K562 (cell line): ENCODE data around the gene JPT2. TPM values are rescaled to one million over a fixed set of nuclear protein-coding genes. Genes with fewer than 3 reads are reported as not detected.

Source experiments
- ATAC-seq: fragments of 200-7000 bp; cut with Tn5 transposase; 3 replicates; pipeline ENCODE4 v1.9.1; 2020; ENCODE audit warnings: moderate library complexity
- BruUV-seq: library from RNA; stranded (reverse); fragments of 400-500 nt; replicated peaks from 2 replicates; lab custom pipeline; 2021; lab: Mats Ljungman, UMichigan
- CTCF ChIA-PET: fragments of 300-600 bp; formaldehyde crosslinking; extraction: SDS; loops from one replicate; lab custom pipeline; 2021; ENCODE audit warnings: low intra/inter-chr PET ratio; lab: Yijun Ruan, JAX
- POLR2A ChIA-PET: fragments of 300-600, 350-650 bp; sonication (Branson Sonifier 250); formaldehyde crosslinking; extraction: SDS; loops from one replicate; lab custom pipeline; 2021; ENCODE audit warnings: antibody characterized with exemption, inconsistent platforms; lab: Yijun Ruan, JAX
- DNase-seq, 4 experiments: peaks; one replicate each; pipeline versions ENCODE4 v3.0.0 to v3.0.0-alpha.2; 2011 to 2018; ENCODE audit warnings: low spot score in 3 of 4, mixed read lengths in 3 of 4; ENCODE audit errors: extremely low read depth in 1 of 4
- FAIRE-seq: peaks from 2 replicates; lab custom pipeline; 2011; peaks lifted over from hg19 to GRCh38; lab: Jason Lieb, UNC
- H2AFZ ChIP-seq: 2 replicates; pipeline ENCODE4 v1.6.0; 2011; ENCODE audit warnings: low read depth, low read length, control low read depth, inconsistent platforms
- H3K27ac ChIP-seq: fragments of 200-600 bp; 3 replicates; pipeline ENCODE4 v1.8.0; 2011; ENCODE audit warnings: low read depth, mild to moderate bottlenecking, control low read depth, inconsistent platforms, low read length, moderate library complexity, mixed read lengths; ENCODE audit errors: extremely low read depth
- H3K27me3 ChIP-seq, 2 experiments: fragments of 300-600 bp in 1 of 2; 2 replicates in 1 of 2; 3 replicates in 1 of 2; pipeline versions ENCODE4 v1.6.0 to v1.8.0; 2011; ENCODE audit warnings: inconsistent platforms in 2 of 2, low read length in 2 of 2, mild to moderate bottlenecking in 1 of 2, mixed read lengths in 1 of 2, moderate library complexity in 1 of 2; ENCODE audit not compliant: control insufficient read depth in 2 of 2, insufficient read depth in 2 of 2
- H3K36me3 ChIP-seq: fragments of 300-600 bp; 3 replicates; pipeline ENCODE4 v1.8.0; 2011; ENCODE audit warnings: mild to moderate bottlenecking, low read length, inconsistent platforms; ENCODE audit not compliant: control insufficient read depth, insufficient read depth
- H3K4me1 ChIP-seq, 2 experiments: fragments of 200-600 bp in 1 of 2; replicated peaks in 1 of 2; 2 replicates in 1 of 2; 3 replicates in 1 of 2; pipeline versions ENCODE4 v1.5.1 to v1.8.0; 2011; ENCODE audit warnings: inconsistent platforms in 2 of 2, low read length in 2 of 2, mild to moderate bottlenecking in 1 of 2, mixed read lengths in 1 of 2, moderate library complexity in 1 of 2; ENCODE audit not compliant: control insufficient read depth in 2 of 2, insufficient read depth in 2 of 2
- H3K4me2 ChIP-seq: 2 replicates; pipeline ENCODE4 v1.6.1; 2011; ENCODE audit warnings: low read length, control low read depth, inconsistent platforms, mixed read lengths; ENCODE audit not compliant: insufficient read depth
- H3K4me3 ChIP-seq: fragments of 200-600 bp; sonication (generic), shearing (Covaris generic); 2 replicates; pipeline ENCODE4 v1.5.1; 2016; ENCODE audit warnings: control low read depth, inconsistent platforms
- H3K79me2 ChIP-seq: fragments of 200-600 bp; 3 replicates; pipeline ENCODE4 v1.8.0; 2011; ENCODE audit warnings: low read length, inconsistent platforms; ENCODE audit not compliant: control insufficient read depth, insufficient read depth
- H3K9ac ChIP-seq, 2 experiments: 2 replicates each; pipeline versions ENCODE4 v1.6.0 to v1.6.1; 2011; ENCODE audit warnings: low read depth in 2 of 2, low read length in 2 of 2, control low read depth in 1 of 2, inconsistent platforms in 1 of 2, mild to moderate bottlenecking in 1 of 2, mixed read lengths in 1 of 2; ENCODE audit not compliant: insufficient read depth in 1 of 2
- H3K9me1 ChIP-seq: one replicate; pipeline ENCODE4 v1.6.0; 2011; ENCODE audit warnings: inconsistent platforms, mild to moderate bottlenecking, low read length, moderate library complexity; ENCODE audit not compliant: control insufficient read depth, insufficient read depth
- H3K9me3 ChIP-seq: replicated peaks from 2 replicates; pipeline ENCODE4 v1.5.1; 2011; ENCODE audit warnings: low read depth, low read length, inconsistent platforms; ENCODE audit not compliant: control insufficient read depth, insufficient read depth
- H4K20me1 ChIP-seq: replicated peaks from 2 replicates; pipeline ENCODE4 v1.6.1; 2011; ENCODE audit warnings: low read length, inconsistent platforms, mixed read lengths; ENCODE audit not compliant: control insufficient read depth, insufficient read depth
- E2F8 ChIP-seq: fragments of 450-650 bp; IDR thresholded peaks from 2 replicates; pipeline ENCODE4 v1.7.1; 2018; ENCODE audit warnings: mild to moderate bottlenecking, low read depth; ENCODE audit not compliant: partially characterized antibody
- POLR2AphosphoS5 ChIP-seq: IDR thresholded peaks from 2 replicates; pipeline ENCODE4 v1.6.1; 2011; ENCODE audit warnings: mild to moderate bottlenecking, low read depth, low read length, moderate library complexity; ENCODE audit not compliant: control insufficient read depth, insufficient read depth
- RBM22 ChIP-seq: fragments of 200-400 bp; formaldehyde crosslinking; IDR thresholded peaks from 2 replicates; pipeline ENCODE4 v1.6.1; 2018; ENCODE audit warnings: low read length, low read depth; ENCODE audit not compliant: poor library complexity, severe bottlenecking
- SUPT5H ChIP-seq: fragments of 450-650 bp; IDR thresholded peaks from 2 replicates; pipeline ENCODE4 v1.6.1; 2016
- WGBS: fragments of 100-300 bp; shearing (Covaris generic); methylation state at CpG from one replicate; pipeline ENCODE4 v1.1.6; 2016; ENCODE audit warnings: low coverage, mixed read lengths; ENCODE audit not compliant: insufficient coverage; ENCODE audit errors: missing lambda C conversion rate; 5-methylcytosine and 5-hydroxymethylcytosine counted together
- in situ Hi-C: fragments of 300-500 bp; cut with MboI; formaldehyde crosslinking; loops from 4 replicates; pipeline ENCODE4 v1.15.0; 2018; ENCODE audit warnings: inconsistent platforms, mixed read lengths
- intact Hi-C: fragments of 100-400 bp; cut with micrococcal nuclease; formaldehyde crosslinking; loops from 2 replicates; pipeline ENCODE4 v1.14.2; 2022
- polyA plus RNA-seq, 8 experiments: library from polyadenylated mRNA; depleted of rRNA in 4 of 8; stranded (reverse) in 5 of 8; unstranded in 3 of 8; fragments of >200 nt; fragmentation: Nextera tagmentation in 2 of 8; fragmentation: Illumina TruSeq in 1 of 8; extraction: Ambion mirVana in 2 of 8; extraction: Trizol in 1 of 8; gene quantifications; 2 replicates each; pipeline versions ENCODE4 v1.2.1 to v1.2.3, GENCODE V29; 2011 to 2014; ENCODE audit warnings: inconsistent platforms in 1 of 8, missing spikeins in 1 of 8
- total RNA-seq, 7 experiments: library from RNA; depleted of rRNA in 6 of 7; stranded (reverse); fragments of >200 nt in 6 of 7; fragmentation: Illumina TruSeq in 2 of 7; extraction: Trizol in 2 of 7; gene quantifications; 2 replicates each; pipeline versions ENCODE4 v1.2.1 to v1.2.3, GENCODE V29; 2011 to 2021; ENCODE audit warnings: low replicate concordance in 1 of 7

Gene JPT2
- total and polyA plus RNA-seq, 9 of the 15 experiments (the other 6 are each of a cell fraction or from before 2014, with no cell fraction given) = 25.5 to 133 (median 106) TPM

GRCh38 chr16:1657841-1658240 is 20.2 kb upstream of the JPT2 start:
- Histone ChIP-seq H3K27ac (no peak overlapping the region), H4K20me1 (0 out of 2 replicates have a peak, but pooled peaks cover 3% of the 10 kb centered on the region), H3K79me2 (no peaks in the 10 kb centered on the region; the same call in 2 of the 3 replicates), H3K4me3 (no peak overlapping the region), H3K27me3 (no peaks in the 10 kb centered on the region), H3K36me3 (peaks cover 88% of the 10 kb centered on the region; the same call in 2 of the 3 replicates), H3K9ac (peak overlapping the region in 1 of 2 experiments; percentile 33; a peak in 1 of 4 replicates), H2AFZ (no peak overlapping the region), H3K9me3 (no peaks in the 10 kb centered on the region), H3K4me1 (peaks cover 0 to 32% of the 10 kb centered on the region in 2 experiments; a peak in 3 of 5 replicates), H3K4me2 (no peak overlapping the region), H3K9me1 (no peaks in the 10 kb centered on the region)
- in situ Hi-C loops = no loop called here
- intact Hi-C loops = no loop called here
- ChIA-PET CTCF (no interaction called here), POLR2A (interaction anchor here (0.6 to 1.1 kb wide), 2 partner anchors 9 to 99 kb away, joined by 3 to 4 read pairs; no protein-coding TSS in a partner anchor)
- DNase-seq (no peak), ATAC-seq (no peak), FAIRE-seq (no peak)
- TF ChIP-seq SUPT5H (no peak), RBM22 (peak; percentile 28), E2F8 (no peak), POLR2AphosphoS5 (0 out of 2 replicates have a peak, but pooled peaks have one; percentile 1)
- BruUV-seq = no TSS peak
- WGBS = 92% methylated on average over 13 of the region's 13 CpGs
